Measurements from ENCODE around the gene PXN.

PXN gene

DNA sequence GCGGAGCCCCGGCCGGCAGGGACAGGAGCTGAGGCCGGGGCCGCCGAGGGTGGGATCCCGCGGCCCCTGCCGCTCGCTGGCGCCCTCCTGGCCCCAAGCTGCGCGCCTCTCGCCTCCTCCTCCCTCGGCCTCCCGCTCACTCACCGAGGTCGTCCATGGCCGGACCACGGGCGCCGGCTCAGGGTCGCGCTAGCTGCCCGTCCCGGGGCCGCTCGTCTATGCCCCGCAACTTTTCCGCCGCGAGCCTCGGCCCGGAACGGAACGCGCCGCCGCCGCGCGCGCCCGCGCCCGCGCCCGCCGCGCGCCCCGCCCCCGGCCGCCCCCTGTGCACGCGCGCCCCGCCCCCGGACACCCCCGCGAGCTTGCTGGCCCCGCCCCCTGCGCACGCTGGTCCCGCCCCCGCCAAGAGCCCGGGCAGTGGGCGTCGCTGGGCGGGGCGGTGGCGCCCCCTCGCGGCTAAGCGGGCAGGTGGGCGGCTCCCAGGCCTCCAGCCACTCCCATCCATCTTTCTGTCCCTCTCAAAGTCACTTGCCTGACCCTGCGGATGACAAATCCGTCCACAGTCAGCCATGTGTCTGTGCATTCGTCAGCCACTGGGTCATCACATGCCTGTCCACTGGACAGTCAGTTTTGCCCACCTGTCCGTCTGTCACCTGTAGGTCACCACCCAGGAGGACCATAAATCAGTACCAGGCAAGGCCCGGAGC lies at the start of gene PXN:
Gene PXN, minus strand, starts transcription at position 258 of the 707 bp plus-strand sequence. Its CDS starts 101 bp downstream, at position 157.
- DNase-seq = peak; percentile 93

DNA sequence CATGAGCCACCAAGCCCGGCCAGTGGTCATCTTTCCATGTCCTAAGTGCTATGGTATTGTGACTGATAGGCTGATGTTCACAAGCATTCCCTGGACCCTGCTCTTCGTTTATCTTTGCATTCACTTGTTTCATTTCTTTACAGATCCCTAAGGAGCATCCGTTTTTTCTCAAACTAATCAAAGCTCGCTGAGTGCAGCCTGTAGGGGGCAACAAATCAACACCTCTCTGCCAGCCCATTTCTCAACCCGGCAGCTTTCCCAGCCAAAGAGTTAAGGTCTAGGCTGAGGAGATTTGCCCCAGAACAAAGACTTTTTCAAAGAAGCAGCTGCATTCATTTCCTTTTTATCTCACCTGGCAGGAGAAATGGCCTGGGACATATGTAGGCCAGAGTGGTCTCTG lies 48.7 kb upstream of the PXN start:
- no peak for DNase-seq

- DNase-seq = peak; percentile 92
These were observed 36.7 kb upstream of the PXN start, which contains the start of gene SIRT4 for GRCh38 chr12:120301962-120302815. Gene SIRT4, plus strand, starts transcription at chr12:120302321. Its CDS starts 1,241 bp downstream, at chr12:120303562.

GRCh38 chr12:120292661-120293531 lies 27.4 kb upstream of the PXN start, which contains the start of gene RNU4-1:
Gene RNU4-1, minus strand, starts transcription at chr12:120293237.
- peak; percentile 67 for DNase-seq

- peak; percentile 10 for DNase-seq
These were observed 26.8 kb upstream of the PXN start for GRCh38 chr12:120292411-120292660.

DNA sequence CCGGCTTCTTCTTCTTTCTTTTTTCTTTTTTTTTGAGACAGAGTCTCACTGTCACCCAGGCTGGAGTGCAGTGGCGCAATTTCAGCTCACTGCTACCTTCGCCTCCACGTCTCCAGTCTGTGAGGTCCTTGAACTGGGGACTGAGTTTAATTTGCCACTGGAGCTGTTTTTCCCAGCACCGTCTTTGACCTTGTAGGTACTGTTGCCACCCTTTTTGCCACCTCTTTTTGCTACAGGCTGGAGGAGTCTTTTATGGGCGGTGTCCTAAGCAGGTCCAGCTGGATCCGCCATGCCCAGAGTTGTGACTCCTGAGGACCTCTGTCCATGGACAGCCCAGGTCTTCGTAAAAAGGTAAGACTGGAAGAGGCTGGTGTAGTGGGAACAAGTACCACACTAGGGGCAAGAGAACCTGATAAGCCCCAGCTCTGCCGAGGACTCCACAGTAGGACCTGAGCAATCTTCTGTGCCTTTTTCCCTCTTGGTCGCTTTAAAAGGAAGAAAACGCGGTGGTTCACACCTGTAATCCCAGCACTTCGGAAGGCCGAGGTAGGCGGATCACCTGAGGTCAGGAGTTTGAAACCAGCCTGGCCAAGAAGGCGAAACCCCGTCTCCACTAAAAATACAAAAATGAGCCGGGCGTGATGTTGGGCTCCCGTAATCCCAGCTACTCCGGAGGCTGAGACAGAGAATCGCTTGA lies 25.2 kb upstream of the PXN start:
- no peak for DNase-seq

GRCh38 chr12:120287491-120287890 lies 22.0 kb upstream of the PXN start:
- DNase-seq = no peak

DNA sequence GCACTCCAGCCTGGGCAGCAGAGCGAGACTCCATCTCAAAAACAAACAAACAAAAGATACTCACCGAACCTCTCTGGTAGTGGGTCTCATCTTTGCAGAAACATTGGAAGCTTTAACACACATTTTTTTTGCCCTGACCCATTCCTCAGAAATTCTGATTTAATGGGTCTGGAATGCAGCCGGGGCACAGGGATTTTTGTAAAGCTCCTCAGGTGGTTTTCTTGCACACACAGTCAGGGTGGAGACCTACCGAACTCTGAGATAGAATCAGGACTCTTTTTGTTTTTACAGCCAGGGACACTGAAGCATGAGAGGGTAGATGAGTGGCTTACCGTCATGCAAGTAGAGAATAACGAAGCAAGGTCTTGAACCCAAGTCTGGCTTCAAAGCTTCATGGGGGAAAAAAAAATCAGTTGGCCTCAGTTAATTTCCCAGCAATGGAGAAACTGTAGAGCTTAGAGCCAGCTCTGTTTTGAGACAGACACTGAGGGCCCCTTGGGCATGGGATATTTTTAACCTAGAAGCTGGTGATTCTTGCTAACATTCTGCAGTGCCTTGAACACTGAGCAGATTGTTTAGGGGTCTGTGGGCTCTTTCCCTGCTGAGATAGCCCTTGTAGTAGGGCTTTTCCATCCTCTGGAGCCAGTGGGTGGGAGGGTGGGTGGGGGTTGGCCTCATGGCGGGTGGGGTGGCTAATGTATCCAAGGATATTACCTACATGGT lies 21.4 kb upstream of the PXN start:
- DNase-seq = no peak

- DNase-seq = no peak
These were observed 18.9 kb upstream of the PXN start for GRCh38 chr12:120284381-120284780.

DNA sequence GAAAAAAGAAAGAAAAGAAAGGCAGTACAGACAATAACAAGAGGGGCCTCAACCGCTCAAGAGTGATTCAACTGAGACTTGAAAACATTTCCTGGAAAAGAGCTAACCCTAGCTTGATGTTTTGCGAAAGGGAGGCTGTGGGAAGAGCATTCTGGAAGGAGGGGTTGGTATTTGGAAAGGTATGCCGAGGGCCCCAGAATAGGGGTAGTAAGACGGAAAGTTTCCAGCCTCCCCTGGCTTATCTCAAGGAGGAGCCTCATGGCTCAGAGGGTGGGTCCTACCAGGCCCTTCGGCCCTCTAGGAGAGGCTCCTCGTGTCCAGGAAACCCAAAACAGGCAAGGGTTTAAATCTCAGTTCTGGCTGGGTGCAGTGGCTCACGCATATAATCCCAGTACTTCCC lies 17.8 kb upstream of the PXN start:
- no peak for DNase-seq

- no peak for DNase-seq
These were observed 12.9 kb upstream of the PXN start for GRCh38 chr12:120278137-120279069.

GRCh38 chr12:120276734-120277133 lies 11.2 kb upstream of the PXN start:
- DNase-seq = no peak

- no peak for DNase-seq
These were observed 2.2 kb upstream of the PXN start for GRCh38 chr12:120267736-120268135.

GRCh38 chr12:120266180-120266870 lies 795 bp upstream of the PXN start:
- no peak for DNase-seq

GRCh38 chr12:120264904-120265472 lies 542 bp downstream of the PXN start:
- no peak for DNase-seq

GRCh38 chr12:120264086-120264903 lies 1.2 kb downstream of the PXN start:
- no peak for DNase-seq

DNA sequence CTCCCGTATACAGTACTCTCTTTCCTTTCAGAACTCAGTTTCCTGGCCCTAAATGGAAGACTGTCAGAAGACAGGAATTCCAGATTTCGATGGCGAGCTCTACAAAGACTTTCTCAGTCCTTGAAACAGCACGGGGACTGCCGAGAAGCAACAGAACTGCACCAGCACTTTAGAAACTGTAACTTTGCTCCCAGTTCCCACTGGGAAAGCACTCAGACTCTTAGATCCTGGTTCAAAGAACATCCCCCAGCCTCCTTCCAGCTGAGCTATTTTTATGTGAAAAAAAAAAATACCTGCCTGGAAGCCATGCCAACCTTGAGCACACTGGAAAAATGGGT lies 1.8 kb downstream of the PXN start:
- DNase-seq = no peak

- no peak for DNase-seq
These were observed 2.4 kb downstream of the PXN start for GRCh38 chr12:120262852-120263747.
